Glomerular endothelial cell (primary cell): ENCODE results near the gene ATG5. TPM values are rescaled to one million over a fixed set of nuclear protein-coding genes. Genes with fewer than 3 reads are reported as not detected.

ENCODE experiments used
- DNase-seq: peaks from one replicate; pipeline ENCODE4 v3.0.0-alpha.2; 2011; ENCODE audit warnings: low read depth, low spot score; ENCODE audit errors: extremely low read depth
- total RNA-seq: library from RNA; depleted of rRNA; stranded (reverse); fragments of >200 nt; gene quantifications from 2 replicates; pipeline ENCODE4 v1.2.3, GENCODE V29; 2015

ATG5 gene
- total RNA-seq, 1 donor from 2014 or later, result 35.4 TPM

- no peak for DNase-seq
Observed at GRCh38 chr6:106226676-106227075, 98.9 kb downstream of the ATG5 start.

GRCh38 chr6:106225581-106225980, 100.0 kb downstream of the ATG5 start:
- DNase-seq, result no peak

- DNase-seq, result peak; percentile 42
Observed at GRCh38 chr6:106223300-106223930, 102.1 kb downstream of the ATG5 start.

DNA sequence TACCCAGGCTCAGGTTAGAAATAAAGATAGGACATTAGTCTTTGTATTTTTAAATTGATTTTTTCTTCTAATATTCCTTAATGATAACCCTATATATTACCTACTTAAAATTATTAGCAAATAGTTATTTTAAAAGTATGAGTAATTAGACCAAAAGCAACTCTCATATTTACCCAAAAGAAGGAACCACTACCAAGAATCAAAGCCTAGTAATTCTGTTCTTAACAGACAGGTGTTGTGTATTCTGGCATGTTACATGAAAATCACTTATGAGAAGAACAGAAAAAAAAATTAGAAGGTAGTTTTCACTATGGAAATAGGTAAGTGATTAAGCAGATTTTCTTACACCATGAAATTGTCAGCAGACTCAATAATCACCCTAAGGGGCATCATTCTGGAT, 105.1 kb downstream of the ATG5 start:
- DNase-seq, result no peak

GRCh38 chr6:106216527-106216926, 109.0 kb downstream of the ATG5 start:
- no peak for DNase-seq

DNA sequence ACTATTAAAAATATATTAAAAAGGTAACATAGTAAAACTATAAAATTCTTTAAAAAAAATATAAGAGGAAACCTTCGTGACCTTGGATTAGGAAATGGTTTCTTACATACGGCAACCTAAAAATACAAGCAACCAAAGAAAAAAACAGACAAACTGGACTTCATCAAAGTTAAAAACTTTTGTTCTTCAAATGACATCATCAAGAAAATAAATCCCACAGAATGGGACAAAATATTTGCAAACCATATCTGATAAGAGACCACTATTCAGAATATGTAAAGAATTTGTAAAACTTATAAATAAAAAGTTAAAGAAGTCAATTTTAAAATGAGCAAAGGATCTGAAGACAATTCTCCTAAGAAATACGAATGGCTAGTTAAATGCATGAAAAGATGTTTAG, 110.0 kb downstream of the ATG5 start:
- no peak for DNase-seq

DNA sequence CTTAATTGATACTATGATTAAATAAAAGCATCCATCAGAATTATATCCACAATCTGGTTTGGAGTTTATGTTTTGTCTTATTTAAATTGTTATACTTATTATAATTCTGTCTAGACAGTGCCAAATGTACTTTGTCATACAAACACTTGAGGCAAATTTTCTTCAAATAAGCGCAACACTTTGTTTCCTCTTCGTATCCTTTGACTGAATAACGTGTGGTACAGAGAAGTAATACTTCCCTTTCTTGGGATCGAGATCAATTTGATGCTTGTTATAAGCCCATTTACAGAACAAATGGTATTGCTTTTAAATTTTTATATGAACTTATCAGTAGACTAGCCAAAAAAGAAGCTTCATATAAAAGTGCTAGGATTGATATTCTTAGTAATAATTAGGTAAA, 111.0 kb downstream of the ATG5 start:
- no peak for DNase-seq

GRCh38 chr6:106213660-106214289, 111.8 kb downstream of the ATG5 start:
- no peak for DNase-seq

DNA sequence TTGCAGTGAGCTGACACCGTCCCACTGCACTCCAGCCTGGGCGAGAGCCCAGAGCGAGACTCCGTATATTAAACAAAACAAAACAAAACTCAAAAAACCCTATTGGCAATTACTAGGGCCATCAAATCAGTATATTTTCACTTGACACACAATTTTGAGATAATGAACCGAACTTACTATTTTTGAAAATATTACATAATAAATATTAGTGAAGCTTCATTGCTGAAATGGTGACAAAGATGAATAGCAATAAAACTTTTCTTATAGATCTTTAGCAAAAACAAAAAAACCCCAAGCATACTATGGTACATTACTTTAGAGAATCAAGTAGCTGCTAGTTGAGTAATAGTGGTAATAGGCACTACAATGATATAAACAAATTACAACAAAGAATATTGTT, 113.0 kb downstream of the ATG5 start:
- no peak for DNase-seq

- DNase-seq, result no peak
Observed at GRCh38 chr6:106206905-106207304, 118.7 kb downstream of the ATG5 start.

DNA sequence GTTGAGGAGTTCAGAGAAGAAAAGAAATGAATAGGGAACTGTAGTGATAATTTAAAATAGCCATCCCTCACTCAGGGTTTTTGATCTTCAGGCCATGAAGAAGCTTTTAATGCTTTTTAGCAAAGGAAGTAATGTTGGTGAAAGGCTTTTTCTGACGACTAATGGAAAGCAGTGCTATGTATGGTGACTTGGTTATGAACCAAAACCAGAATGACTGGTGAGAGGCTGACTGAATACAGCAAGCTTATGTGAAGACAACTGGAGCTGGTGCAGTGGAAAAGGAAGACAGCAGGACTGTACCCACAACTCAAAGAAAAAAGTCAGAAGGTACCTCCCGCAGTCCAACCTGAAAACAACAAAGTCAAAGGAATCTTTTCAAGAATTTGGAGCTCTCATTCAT, 120.6 kb downstream of the ATG5 start:
- DNase-seq, result no peak

DNA sequence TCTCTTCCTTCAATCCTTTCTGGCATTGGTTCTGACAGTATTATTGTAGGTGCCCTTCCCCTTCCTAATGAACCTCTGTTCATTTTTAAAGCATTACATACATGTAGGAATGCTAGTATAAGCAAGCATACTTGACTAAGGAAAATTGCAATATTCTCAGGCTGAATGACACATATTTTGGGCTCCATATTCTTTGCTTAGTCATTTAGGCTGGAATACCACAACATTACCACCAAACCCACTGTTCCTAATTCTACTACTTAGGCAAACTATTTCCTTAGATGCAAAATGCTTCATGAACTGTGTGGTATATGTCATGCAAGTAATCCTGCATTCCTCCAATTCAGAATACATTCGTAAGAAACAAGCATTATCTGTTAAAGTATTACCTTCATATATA, 125.6 kb downstream of the ATG5 start:
- DNase-seq, result no peak

GRCh38 chr6:106199331-106199730, 126.2 kb downstream of the ATG5 start:
- no peak for DNase-seq

DNA sequence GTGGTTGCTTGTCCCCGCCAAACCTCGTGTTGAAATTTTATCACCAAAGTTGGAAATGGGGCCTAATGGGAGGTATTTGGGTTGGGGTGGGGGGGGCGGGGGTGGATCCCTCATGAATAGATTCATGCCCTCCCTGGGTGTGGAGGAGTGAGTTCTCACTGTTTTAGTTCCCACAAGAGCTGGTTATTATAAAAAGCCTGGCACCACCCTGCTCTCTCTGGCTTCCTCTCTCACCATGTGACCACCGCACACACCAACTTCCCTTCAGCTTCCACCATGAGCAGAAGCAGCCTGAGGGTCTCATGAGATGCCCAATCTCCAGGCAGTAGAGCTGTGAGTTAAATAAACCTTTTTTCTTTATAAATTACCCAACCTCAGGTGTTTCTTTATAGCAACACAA, 128.1 kb downstream of the ATG5 start:
- no peak for DNase-seq

DNA sequence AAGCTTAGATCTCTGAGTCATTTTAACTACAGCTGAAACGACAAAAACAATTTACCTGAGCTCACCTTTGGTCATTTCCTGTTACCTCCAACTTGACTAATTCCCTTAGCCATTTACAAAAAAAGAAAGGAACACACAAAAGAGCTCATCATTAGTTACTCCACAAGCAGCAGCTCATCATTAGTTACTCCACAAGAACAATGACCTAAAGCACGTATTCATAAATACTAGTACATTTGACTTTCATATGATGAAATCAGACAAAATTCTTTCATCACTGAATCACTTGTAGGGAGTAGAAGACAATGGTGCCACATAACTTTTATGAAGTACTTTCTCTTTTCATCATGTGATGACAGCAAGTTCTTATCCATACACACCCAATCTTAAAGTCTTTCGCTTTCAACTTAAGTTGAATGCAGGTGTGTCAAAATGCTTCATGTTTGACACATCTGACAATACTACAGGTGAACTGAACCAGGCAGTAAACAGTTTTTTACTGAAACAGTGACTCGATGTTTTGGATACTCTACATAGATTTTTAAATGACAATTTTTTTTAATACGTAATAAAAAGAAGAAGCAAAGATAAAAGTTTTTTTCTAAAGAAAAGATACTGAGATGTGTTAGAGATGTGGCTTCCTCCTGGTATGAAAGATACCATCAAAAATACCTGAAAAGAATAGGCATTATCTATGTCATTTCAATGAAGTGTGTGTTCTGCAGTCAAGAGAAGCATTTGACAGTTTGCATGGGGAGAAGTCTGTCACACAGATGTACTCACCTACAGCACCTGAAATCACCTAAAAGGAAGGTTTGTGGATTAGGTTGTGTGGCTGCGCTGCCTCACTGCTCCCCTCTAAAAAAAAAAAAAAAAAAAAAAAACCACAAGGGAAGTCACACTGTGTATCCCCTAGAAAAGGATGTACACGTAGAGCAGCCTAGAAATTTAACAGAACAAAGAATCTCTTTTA, 130.3 kb downstream of the ATG5 start:
- DNase-seq, result no peak

GRCh38 chr6:106192824-106193223, 132.7 kb downstream of the ATG5 start:
- DNase-seq, result no peak

- no peak for DNase-seq
Observed at GRCh38 chr6:106188104-106188794, 137.3 kb downstream of the ATG5 start.

GRCh38 chr6:106187424-106187982, 138.1 kb downstream of the ATG5 start:
- no peak for DNase-seq

GRCh38 chr6:106186714-106187113, 138.8 kb downstream of the ATG5 start:
- DNase-seq, result no peak

DNA sequence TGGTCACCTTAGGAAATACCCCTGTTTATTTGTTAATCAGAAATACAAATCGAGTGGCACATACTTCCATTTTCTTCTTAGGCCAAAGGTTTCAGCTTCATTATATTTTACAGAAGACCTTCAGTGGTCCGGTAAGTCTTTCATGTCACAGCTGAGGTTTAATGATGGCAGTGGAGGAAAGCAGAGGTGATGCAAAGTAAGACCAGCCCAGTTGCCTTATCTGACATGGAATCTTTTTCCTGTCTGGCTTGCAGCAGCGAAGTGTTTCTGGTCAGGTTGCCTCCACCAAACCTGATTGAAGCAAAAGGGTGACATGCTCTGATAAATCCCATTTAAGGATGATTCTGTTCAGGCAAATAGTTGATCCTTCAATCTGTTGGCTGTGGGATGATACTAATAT, 139.4 kb downstream of the ATG5 start:
- no peak for DNase-seq

- no peak for DNase-seq
Observed at GRCh38 chr6:106185615-106186014, 139.9 kb downstream of the ATG5 start.
